Skeletal muscle satellite cell (primary cell): ENCODE measurements around the gene VSX1.

Experiments used
- H3K27me3 ChIP-seq: 2 replicates; pipeline ENCODE4 v1.7.0; 2013; ENCODE audit warnings: low read length; ENCODE audit not compliant: control insufficient read depth, insufficient read depth
- H3K36me3 ChIP-seq: 2 replicates; pipeline ENCODE4 v1.7.0; 2013; ENCODE audit warnings: mild to moderate bottlenecking, control low read depth, low read length; ENCODE audit not compliant: insufficient read depth
- H3K4me1 ChIP-seq: 2 replicates; pipeline ENCODE4 v1.7.0; 2013; ENCODE audit warnings: low read length; ENCODE audit not compliant: control insufficient read depth, insufficient read depth
- H3K4me2 ChIP-seq: 2 replicates; pipeline ENCODE4 v1.7.0; 2013; ENCODE audit warnings: mild to moderate bottlenecking, low read length
- H3K4me3 ChIP-seq: 2 replicates; pipeline ENCODE4 v1.7.0; 2013; ENCODE audit warnings: low read length
- H3K9ac ChIP-seq: 2 replicates; pipeline ENCODE4 v1.7.0; 2013; ENCODE audit warnings: mild to moderate bottlenecking, low read depth, low read length, moderate library complexity
- H3K9me3 ChIP-seq: replicated peaks from 2 replicates; pipeline ENCODE4 v1.7.0; 2013; ENCODE audit warnings: mild to moderate bottlenecking, control low read depth, low read length

The VSX1 gene

DNA sequence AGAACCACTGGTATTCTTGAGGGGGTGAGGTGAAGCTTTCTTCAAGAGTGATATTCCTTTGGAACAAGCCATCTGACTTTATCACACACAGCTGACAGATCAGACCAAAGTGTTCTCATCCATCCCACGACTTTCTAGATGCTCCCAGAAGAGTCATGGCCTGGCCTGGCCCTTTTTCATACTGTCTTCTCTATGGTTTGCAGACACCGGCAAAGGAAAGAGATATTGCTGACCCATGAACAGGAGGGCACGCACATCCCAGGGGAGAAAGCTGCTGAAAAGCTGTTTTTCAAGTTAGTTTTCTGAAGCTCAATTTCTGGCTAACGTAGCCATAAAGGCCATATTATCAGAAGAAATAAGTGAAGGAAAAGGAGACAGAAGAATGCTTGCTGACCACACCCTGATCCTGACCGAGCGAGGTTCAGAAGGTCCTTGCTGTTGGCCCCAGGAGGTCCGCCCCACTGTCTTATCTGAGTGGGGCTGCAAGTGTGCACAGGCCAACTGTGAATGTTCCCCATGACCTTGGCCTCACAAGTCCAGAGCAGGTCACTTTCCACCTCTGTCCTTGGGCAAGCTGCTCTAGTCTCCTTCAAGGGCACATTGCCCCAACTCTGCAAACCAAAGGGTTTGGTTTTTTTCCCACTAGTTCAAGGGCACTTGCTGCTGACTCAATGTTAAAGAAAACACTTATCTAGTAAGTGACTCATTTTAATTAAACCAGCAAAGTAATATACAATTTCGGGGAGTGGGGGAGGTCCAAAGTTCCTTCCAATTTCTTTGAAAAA, 26.0 kb downstream of the VSX1 start:
- peaks cover 32% of the 10 kb centered on the region for H3K4me1 ChIP-seq
- H3K27me3 ChIP-seq: peaks cover 61% of the 10 kb centered on the region
- no peaks in the 10 kb centered on the region for H3K9me3 ChIP-seq
- no peak overlapping the region for H3K4me2 ChIP-seq
- no peak overlapping the region for H3K4me3 ChIP-seq
- H3K36me3 ChIP-seq: no peaks in the 10 kb centered on the region
- H3K9ac ChIP-seq: no peak overlapping the region

- H3K4me1 ChIP-seq: peaks cover 32% of the 10 kb centered on the region
- H3K4me3 ChIP-seq: no peak overlapping the region
- H3K4me2 ChIP-seq: no peak overlapping the region
- no peaks in the 10 kb centered on the region for H3K36me3 ChIP-seq
- H3K9me3 ChIP-seq: no peaks in the 10 kb centered on the region
- peaks cover 61% of the 10 kb centered on the region for H3K27me3 ChIP-seq
- no peak overlapping the region for H3K9ac ChIP-seq
These were observed 26.8 kb downstream of the VSX1 start for GRCh38 chr20:25054995-25055629.

GRCh38 chr20:25054096-25054820, 27.7 kb downstream of the VSX1 start:
- H3K9me3 ChIP-seq: no peaks in the 10 kb centered on the region
- H3K9ac ChIP-seq: no peak overlapping the region
- H3K4me1 ChIP-seq: peaks cover 32% of the 10 kb centered on the region
- H3K27me3 ChIP-seq: peaks cover 61% of the 10 kb centered on the region
- H3K36me3 ChIP-seq: no peaks in the 10 kb centered on the region
- H3K4me3 ChIP-seq: no peak overlapping the region
- H3K4me2 ChIP-seq: no peak overlapping the region

DNA sequence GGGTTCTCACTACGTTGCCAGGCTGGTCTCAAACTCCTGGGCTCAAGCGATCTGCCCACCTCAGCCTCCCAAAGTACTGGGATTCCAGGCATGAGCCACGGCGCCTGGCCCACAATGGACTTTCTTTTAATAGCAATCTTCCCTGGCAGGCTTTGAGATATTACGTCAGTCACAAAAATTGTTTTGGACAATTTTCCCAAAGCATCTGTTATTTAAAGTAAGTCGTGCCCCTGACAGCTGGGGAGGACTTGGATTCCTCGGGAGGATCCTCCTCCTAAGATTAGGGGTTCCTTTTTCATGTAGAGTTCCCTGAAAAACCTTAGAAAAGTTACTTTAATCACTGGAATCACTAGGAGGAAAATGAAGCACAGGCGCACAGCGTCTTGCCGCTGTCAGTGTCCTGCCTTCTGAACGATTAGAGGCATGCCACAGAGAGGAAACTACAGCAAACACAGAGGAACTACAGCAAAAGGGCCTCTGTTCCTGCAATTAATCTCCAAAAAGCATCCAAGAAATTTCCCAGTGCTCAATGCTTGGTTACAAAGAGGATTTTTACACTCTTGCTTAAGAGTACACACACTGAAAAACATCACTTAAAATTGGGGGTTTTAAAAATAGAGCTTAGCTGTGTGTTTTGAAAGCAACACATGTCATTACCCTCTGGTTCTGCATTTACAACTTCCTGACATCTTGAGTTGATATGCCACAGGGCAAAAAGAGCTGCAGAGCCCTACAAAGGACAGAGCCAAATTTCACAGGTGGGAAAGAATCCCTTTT, 28.5 kb downstream of the VSX1 start:
- Histone ChIP-seq H3K4me1 (peaks cover 24% of the 10 kb centered on the region), H3K4me3 (no peak overlapping the region), H3K9ac (no peak overlapping the region)

GRCh38 chr20:25052255-25053194, 29.4 kb downstream of the VSX1 start:
- Histone ChIP-seq H3K27me3 (peaks cover 66% of the 10 kb centered on the region), H3K4me2 (no peak overlapping the region), H3K4me3 (no peak overlapping the region), H3K4me1 (peaks cover 18% of the 10 kb centered on the region), H3K36me3 (no peaks in the 10 kb centered on the region), H3K9me3 (no peaks in the 10 kb centered on the region), H3K9ac (no peak overlapping the region)

More for the DNA sequence above, 28.5 kb downstream of the VSX1 start:
- Histone ChIP-seq H3K27me3 (peaks cover 62% of the 10 kb centered on the region), H3K4me2 (no peak overlapping the region), H3K36me3 (no peaks in the 10 kb centered on the region), H3K9me3 (no peaks in the 10 kb centered on the region)

- H3K27me3 ChIP-seq: peaks cover 64% of the 10 kb centered on the region
- no peaks in the 10 kb centered on the region for H3K9me3 ChIP-seq
- H3K36me3 ChIP-seq: no peaks in the 10 kb centered on the region
- H3K4me1 ChIP-seq: peaks cover 8% of the 10 kb centered on the region
- no peak overlapping the region for H3K4me2 ChIP-seq
- H3K9ac ChIP-seq: no peak overlapping the region
- no peak overlapping the region for H3K4me3 ChIP-seq
These were observed 30.4 kb downstream of the VSX1 start for GRCh38 chr20:25051386-25052155.

- Histone ChIP-seq H3K9me3 (no peaks in the 10 kb centered on the region), H3K9ac (no peak overlapping the region), H3K27me3 (peaks cover 64% of the 10 kb centered on the region), H3K4me1 (peaks cover 6% of the 10 kb centered on the region), H3K4me2 (no peak overlapping the region), H3K4me3 (no peak overlapping the region), H3K36me3 (no peaks in the 10 kb centered on the region)
These were observed 31.2 kb downstream of the VSX1 start for GRCh38 chr20:25050501-25051350.

GRCh38 chr20:25050082-25050481, 31.9 kb downstream of the VSX1 start:
- H3K9ac ChIP-seq: no peak overlapping the region
- H3K4me1 ChIP-seq: peaks cover 6% of the 10 kb centered on the region
- no peak overlapping the region for H3K4me3 ChIP-seq
- H3K9me3 ChIP-seq: no peaks in the 10 kb centered on the region
- H3K27me3 ChIP-seq: peaks cover 70% of the 10 kb centered on the region
- H3K36me3 ChIP-seq: no peaks in the 10 kb centered on the region
- no peak overlapping the region for H3K4me2 ChIP-seq

DNA sequence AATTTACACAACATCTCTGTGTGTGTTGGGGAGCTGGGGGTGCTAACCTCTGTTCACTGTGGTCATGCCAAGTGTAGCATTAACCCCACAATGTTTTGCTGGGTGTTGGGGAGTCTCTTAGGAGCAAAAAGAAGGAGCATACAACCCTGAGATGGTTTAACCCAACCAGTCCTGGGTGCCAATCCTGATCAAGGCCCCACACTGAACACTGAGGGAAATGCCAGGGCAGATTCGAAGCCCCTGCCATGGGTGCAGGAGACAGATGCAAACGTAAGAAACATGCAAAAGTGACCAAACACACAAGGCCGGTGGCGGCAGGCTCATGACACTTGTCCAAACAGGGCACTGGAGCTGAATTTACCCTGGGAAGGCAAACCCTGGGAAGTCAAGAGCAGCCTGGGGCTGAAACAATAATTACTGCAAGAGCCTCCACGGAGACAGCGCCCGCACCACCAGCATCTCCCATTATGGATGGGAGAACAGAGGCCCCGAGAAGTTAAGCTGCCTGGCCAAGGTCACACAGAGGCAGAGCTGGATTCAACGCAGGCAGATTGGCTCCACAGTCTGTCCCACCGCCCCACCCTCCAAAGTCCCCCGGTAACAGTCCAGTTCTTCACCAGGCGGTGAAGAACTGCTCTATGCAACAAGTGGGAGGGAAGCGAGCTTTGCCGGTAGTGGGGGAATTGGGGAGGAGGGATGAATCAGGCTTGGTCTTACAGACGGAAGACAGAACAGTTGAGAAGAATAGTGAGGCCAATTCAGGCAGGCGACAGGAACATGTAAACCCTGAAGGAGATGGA, 32.5 kb downstream of the VSX1 start:
- Histone ChIP-seq H3K4me3 (no peak overlapping the region), H3K9me3 (no peaks in the 10 kb centered on the region), H3K27me3 (peaks cover 72% of the 10 kb centered on the region), H3K4me2 (no peak overlapping the region), H3K9ac (no peak overlapping the region), H3K4me1 (peaks cover 6% of the 10 kb centered on the region), H3K36me3 (no peaks in the 10 kb centered on the region)
